BLaER1 (cell line): Measurements from ENCODE around the gene HS3ST2.

ENCODE experiments used
- H3K27ac ChIP-seq: shearing (Covaris generic); formaldehyde crosslinking; 2 replicates; pipeline ENCODE4 v1.8.1; 2022
- H3K27me3 ChIP-seq: shearing (Covaris generic); formaldehyde crosslinking; 2 replicates; pipeline ENCODE4 v1.8.1; 2022
- H3K36me3 ChIP-seq: shearing (Covaris generic); formaldehyde crosslinking; 2 replicates; pipeline ENCODE4 v1.8.1; 2022
- H3K4me1 ChIP-seq: shearing (Covaris generic); formaldehyde crosslinking; 2 replicates; pipeline ENCODE4 v1.8.1; 2022
- H3K4me2 ChIP-seq: shearing (Covaris generic); formaldehyde crosslinking; 2 replicates; pipeline ENCODE4 v1.8.1; 2022
- H3K4me3 ChIP-seq: shearing (Covaris generic); formaldehyde crosslinking; 2 replicates; pipeline ENCODE4 v1.8.1; 2022
- H3K9ac ChIP-seq: shearing (Covaris generic); formaldehyde crosslinking; 2 replicates; pipeline ENCODE4 v1.8.1; 2022
- H3K9me3 ChIP-seq: shearing (Covaris generic); formaldehyde crosslinking; 2 replicates; pipeline ENCODE4 v1.8.1; 2022
- H4K20me1 ChIP-seq: shearing (Covaris generic); formaldehyde crosslinking; 2 replicates; pipeline ENCODE4 v1.8.1; 2022
- Cebpa-rat ChIP-seq: shearing (Covaris generic); IDR thresholded peaks from 2 replicates; pipeline ENCODE4 v1.8.1; 2022

HS3ST2 gene

GRCh38 chr16:22813948-22814710 lies at the start of gene HS3ST2:
Gene HS3ST2 (plus strand): TSS chr16:22814162. CDS start chr16:22814611, 449 bp downstream.
- H3K9ac ChIP-seq: no peak within 1 kb of the TSS

GRCh38 chr16:22764662-22765327 lies 49.2 kb upstream of the HS3ST2 start:
- Histone ChIP-seq H3K27me3 (no peaks in the 10 kb centered on the region), H3K4me1 (no peaks in the 10 kb centered on the region), H3K4me3 (no peak overlapping the region), H3K4me2 (no peak overlapping the region), H3K9ac (no peak overlapping the region), H4K20me1 (no peaks in the 10 kb centered on the region), H3K36me3 (no peaks in the 10 kb centered on the region), H3K9me3 (no peaks in the 10 kb centered on the region), H3K27ac (no peak overlapping the region)
- no peak for TF ChIP-seq Cebpa-rat

More at GRCh38 chr16:22813948-22814710, at the start of gene HS3ST2:
- Histone ChIP-seq H3K4me3 (no peak within 1 kb of the TSS), H3K4me1 (peaks cover 20% of the 10 kb centered on the region), H3K27me3 (no peaks in the 10 kb centered on the region), H3K27ac (no peak within 1 kb of the TSS), H3K9me3 (peaks cover 23% of the 10 kb centered on the region), H4K20me1 (no peaks in the 10 kb centered on the region), H3K4me2 (no peak within 1 kb of the TSS), H3K36me3 (no peaks in the 10 kb centered on the region)
- no peak for TF ChIP-seq Cebpa-rat

GRCh38 chr16:22765479-22765878 lies 48.5 kb upstream of the HS3ST2 start:
- Histone ChIP-seq H3K4me3 (no peak overlapping the region), H3K4me1 (no peaks in the 10 kb centered on the region), H4K20me1 (no peaks in the 10 kb centered on the region), H3K27ac (no peak overlapping the region), H3K4me2 (no peak overlapping the region), H3K9ac (no peak overlapping the region), H3K27me3 (no peaks in the 10 kb centered on the region), H3K36me3 (no peaks in the 10 kb centered on the region), H3K9me3 (no peaks in the 10 kb centered on the region)
- TF ChIP-seq Cebpa-rat: no peak

- Histone ChIP-seq H3K27me3 (no peaks in the 10 kb centered on the region), H3K4me2 (no peak overlapping the region), H3K4me3 (no peak overlapping the region), H3K9me3 (no peaks in the 10 kb centered on the region), H3K9ac (no peak overlapping the region), H3K36me3 (no peaks in the 10 kb centered on the region), H3K27ac (no peak overlapping the region), H3K4me1 (no peaks in the 10 kb centered on the region), H4K20me1 (no peaks in the 10 kb centered on the region)
- TF ChIP-seq Cebpa-rat: no peak
These were observed 43.1 kb upstream of the HS3ST2 start for GRCh38 chr16:22770866-22771265.

- Histone ChIP-seq H3K4me2 (no peak overlapping the region), H3K9ac (no peak overlapping the region), H3K27me3 (no peaks in the 10 kb centered on the region), H3K4me3 (no peak overlapping the region), H3K27ac (no peak overlapping the region), H3K36me3 (no peaks in the 10 kb centered on the region), H4K20me1 (no peaks in the 10 kb centered on the region), H3K9me3 (no peaks in the 10 kb centered on the region), H3K4me1 (no peaks in the 10 kb centered on the region)
- TF ChIP-seq Cebpa-rat: no peak
These were observed 42.4 kb upstream of the HS3ST2 start for GRCh38 chr16:22771551-22771950.

GRCh38 chr16:22775220-22775922 lies 38.6 kb upstream of the HS3ST2 start:
- no peak for TF ChIP-seq Cebpa-rat
- H3K9ac ChIP-seq: no peak overlapping the region
- H3K36me3 ChIP-seq: no peaks in the 10 kb centered on the region
- H3K9me3 ChIP-seq: no peaks in the 10 kb centered on the region
- H3K27ac ChIP-seq: no peak overlapping the region
- no peaks in the 10 kb centered on the region for H4K20me1 ChIP-seq
- no peaks in the 10 kb centered on the region for H3K27me3 ChIP-seq
- H3K4me3 ChIP-seq: no peak overlapping the region
- H3K4me1 ChIP-seq: no peaks in the 10 kb centered on the region
- no peak overlapping the region for H3K4me2 ChIP-seq

GRCh38 chr16:22781480-22781879 lies 32.5 kb upstream of the HS3ST2 start:
- Histone ChIP-seq H3K27ac (no peak overlapping the region), H3K36me3 (no peaks in the 10 kb centered on the region), H3K4me1 (0 out of 2 replicates have a peak, but pooled peaks cover 4% of the 10 kb centered on the region), H3K27me3 (no peaks in the 10 kb centered on the region), H3K9me3 (no peaks in the 10 kb centered on the region), H3K4me3 (no peak overlapping the region), H3K4me2 (no peak overlapping the region), H3K9ac (no peak overlapping the region), H4K20me1 (no peaks in the 10 kb centered on the region)
- TF ChIP-seq Cebpa-rat: no peak

GRCh38 chr16:22782314-22782713 lies 31.6 kb upstream of the HS3ST2 start:
- no peaks in the 10 kb centered on the region for H4K20me1 ChIP-seq
- peaks cover 6% of the 10 kb centered on the region; the same call in 1 of the 2 replicates for H3K4me1 ChIP-seq
- H3K27ac ChIP-seq: no peak overlapping the region
- no peaks in the 10 kb centered on the region for H3K36me3 ChIP-seq
- no peak overlapping the region for H3K4me2 ChIP-seq
- no peak overlapping the region for H3K9ac ChIP-seq
- no peak overlapping the region for H3K4me3 ChIP-seq
- TF ChIP-seq Cebpa-rat: no peak
- no peaks in the 10 kb centered on the region for H3K9me3 ChIP-seq
- no peaks in the 10 kb centered on the region for H3K27me3 ChIP-seq

GRCh38 chr16:22784690-22785214 lies 29.2 kb upstream of the HS3ST2 start:
- no peaks in the 10 kb centered on the region for H3K27me3 ChIP-seq
- no peak overlapping the region for H3K27ac ChIP-seq
- no peaks in the 10 kb centered on the region for H4K20me1 ChIP-seq
- H3K4me1 ChIP-seq: peaks cover 21% of the 10 kb centered on the region
- no peak overlapping the region for H3K4me2 ChIP-seq
- TF ChIP-seq Cebpa-rat: no peak
- no peaks in the 10 kb centered on the region for H3K9me3 ChIP-seq
- H3K9ac ChIP-seq: no peak overlapping the region
- no peaks in the 10 kb centered on the region for H3K36me3 ChIP-seq
- H3K4me3 ChIP-seq: no peak overlapping the region

GRCh38 chr16:22785552-22785951 lies 28.4 kb upstream of the HS3ST2 start:
- Histone ChIP-seq H3K27ac (no peak overlapping the region), H3K4me1 (peaks cover 21% of the 10 kb centered on the region), H3K9ac (no peak overlapping the region), H4K20me1 (no peaks in the 10 kb centered on the region), H3K9me3 (no peaks in the 10 kb centered on the region), H3K4me2 (no peak overlapping the region), H3K36me3 (no peaks in the 10 kb centered on the region), H3K4me3 (no peak overlapping the region), H3K27me3 (no peaks in the 10 kb centered on the region)
- TF ChIP-seq Cebpa-rat: no peak
